Left lung (tissue), 10 donors: Measurements from ENCODE around the gene C8B. TPM values are rescaled to one million over a fixed set of nuclear protein-coding genes. Genes with fewer than 3 reads are reported as not detected.

Experiments
- ATAC-seq: fragments of 200-7000 bp; cut with Tn5 transposase; one replicate; pipeline ENCODE4 v1.9.1; 2020; ENCODE audit warnings: moderate library complexity
- DNase-seq, 4 donors: peaks; one replicate each; pipeline ENCODE4 v3.0.0-alpha.2; 2013 to 2020
- H3K27ac ChIP-seq, 2 donors: fragments of 200-600 bp; sonication (generic) in 1 of 2; one replicate each; pipeline versions ENCODE4 v1.5.0 to v1.8.0; 2020 to 2021
- H3K27me3 ChIP-seq, 2 donors: fragments of 200-600 bp; sonication (generic) in 1 of 2; one replicate each; pipeline versions ENCODE4 v1.5.0 to v1.8.0; 2020 to 2021
- H3K36me3 ChIP-seq, 2 donors: fragments of 200-600 bp; sonication (generic) in 1 of 2; one replicate each; pipeline versions ENCODE4 v1.5.0 to v1.8.0; 2020 to 2021
- H3K4me1 ChIP-seq, 2 donors: fragments of 200-600 bp; one replicate each; pipeline ENCODE4 v1.8.0; 2021
- H3K4me3 ChIP-seq, 2 donors: fragments of 200-600 bp; sonication (generic) in 1 of 2; one replicate each; pipeline versions ENCODE4 v1.5.0 to v1.8.0; 2020 to 2021; ENCODE audit warnings: mild to moderate bottlenecking in 1 of 2
- H3K9me3 ChIP-seq, 2 donors: fragments of 200-600 bp; sonication (generic) in 1 of 2; one replicate each; pipeline versions ENCODE4 v1.5.0 to v1.8.0; 2020 to 2021
- CTCF ChIP-seq, 2 donors: fragments of 200-600 bp; sonication (generic) in 1 of 2; IDR thresholded peaks; one replicate each; pipeline versions ENCODE4 v1.5.0 to v1.8.0; 2021; ENCODE audit warnings: antibody characterized with exemption in 2 of 2
- intact Hi-C, 2 donors: fragments of 100-400 bp; cut with DNase I; formaldehyde crosslinking; loops; one replicate each; pipeline versions ENCODE4 v1.11.2 to v1.14.2; 2022
- polyA plus RNA-seq, 6 donors: library from polyadenylated mRNA; unstranded; fragments of 120-200 nt; gene quantifications; one replicate each; pipeline ENCODE4 v1.2.1, GENCODE V29; 2013; ENCODE audit not compliant: insufficient read length in 6 of 6
- total RNA-seq, 2 donors: library from RNA; stranded (reverse); fragmentation: NEBNext Ultra II Directional; extraction: Animal tissue kit (Norgen Biotek cat#: 25700); gene quantifications; one replicate each; pipeline ENCODE4 v1.2.1, GENCODE V29; 2021
- donor health status: DM: no; HTN: yes; CAD: no.
- donor health status: DM: no; HTN: no; CAD: no.

Gene C8B
- total and polyA plus RNA-seq, 8 donors, result 0.09 to 0.71 (median 0.18) TPM; not detected in 2

- DNase-seq, result no peak
- TF ChIP-seq CTCF (IDR thresholded peaks at IDR 0.05), result no peak
- no peaks in the 10 kb centered on the region for H3K4me1 ChIP-seq
- H3K36me3 ChIP-seq, result no peaks in the 10 kb centered on the region
- H3K9me3 ChIP-seq, result no peaks in the 10 kb centered on the region
- H3K4me3 ChIP-seq, result no peak overlapping the region
- H3K27me3 ChIP-seq, result no peaks in the 10 kb centered on the region
- no peak for ATAC-seq
- intact Hi-C loops, result no loop called here
- H3K27ac ChIP-seq, result no peak overlapping the region
Measured at GRCh38 chr1:56916630-56917029, 49.2 kb downstream of the C8B start.

GRCh38 chr1:56915960-56916359 lies 49.9 kb downstream of the C8B start:
- no peaks in the 10 kb centered on the region for H3K4me1 ChIP-seq
- intact Hi-C loops, result no loop called here
- DNase-seq (peak in 1 of 4 donors; percentile 44), ATAC-seq (peak; percentile 79)
- H3K36me3 ChIP-seq, result no peaks in the 10 kb centered on the region
- no peaks in the 10 kb centered on the region for H3K9me3 ChIP-seq
- no peak overlapping the region for H3K4me3 ChIP-seq
- no peaks in the 10 kb centered on the region for H3K27me3 ChIP-seq
- no peak overlapping the region for H3K27ac ChIP-seq
- no peak for TF ChIP-seq CTCF (IDR thresholded peaks at IDR 0.05)

- H3K4me1 ChIP-seq, result no peaks in the 10 kb centered on the region
- intact Hi-C loops, result no loop called here
- no peak for TF ChIP-seq CTCF (IDR thresholded peaks at IDR 0.05)
- H3K9me3 ChIP-seq, result no peaks in the 10 kb centered on the region
- DNase-seq, result peak in 1 of 4 donors; percentile 68
- ATAC-seq, result no peak
- H3K27me3 ChIP-seq, result no peaks in the 10 kb centered on the region
- H3K36me3 ChIP-seq, result no peaks in the 10 kb centered on the region
- H3K27ac ChIP-seq, result no peak overlapping the region
- no peak overlapping the region for H3K4me3 ChIP-seq
Measured at GRCh38 chr1:56912325-56912724, 53.5 kb downstream of the C8B start.

GRCh38 chr1:56911098-56911938 lies 54.5 kb downstream of the C8B start:
- H3K27me3 ChIP-seq, result no peaks in the 10 kb centered on the region
- no peak for TF ChIP-seq CTCF (IDR thresholded peaks at IDR 0.05)
- H3K9me3 ChIP-seq, result no peaks in the 10 kb centered on the region
- no peaks in the 10 kb centered on the region for H3K4me1 ChIP-seq
- DNase-seq (no peak), ATAC-seq (no peak)
- H3K27ac ChIP-seq, result no peak overlapping the region
- no peaks in the 10 kb centered on the region for H3K36me3 ChIP-seq
- no peak overlapping the region for H3K4me3 ChIP-seq
- intact Hi-C loops, result no loop called here

GRCh38 chr1:56910441-56910985 lies 55.3 kb downstream of the C8B start:
- DNase-seq (peak in 1 of 4 donors; percentile 35), ATAC-seq (peak; percentile 69)
- intact Hi-C loops, result no loop called here
- Histone ChIP-seq H3K36me3 (no peaks in the 10 kb centered on the region), H3K27ac (no peak overlapping the region), H3K4me1 (no peaks in the 10 kb centered on the region), H3K27me3 (no peaks in the 10 kb centered on the region), H3K9me3 (no peaks in the 10 kb centered on the region), H3K4me3 (no peak overlapping the region)
- TF ChIP-seq CTCF (IDR thresholded peaks at IDR 0.05), result no peak
